BLaER1 (cell line): ENCODE data around the gene ALKBH3.
A peak's percentile ranks its signal among the peaks of the same experiment; 100 is the strongest.

ENCODE experiments used
- H3K27ac ChIP-seq: shearing (Covaris generic); formaldehyde crosslinking; 2 replicates; pipeline ENCODE4 v1.8.1; 2022
- H3K27me3 ChIP-seq: shearing (Covaris generic); formaldehyde crosslinking; 2 replicates; pipeline ENCODE4 v1.8.1; 2022
- H3K36me3 ChIP-seq: shearing (Covaris generic); formaldehyde crosslinking; 2 replicates; pipeline ENCODE4 v1.8.1; 2022
- H3K4me1 ChIP-seq: shearing (Covaris generic); formaldehyde crosslinking; 2 replicates; pipeline ENCODE4 v1.8.1; 2022
- H3K4me2 ChIP-seq: shearing (Covaris generic); formaldehyde crosslinking; 2 replicates; pipeline ENCODE4 v1.8.1; 2022
- H3K4me3 ChIP-seq: shearing (Covaris generic); formaldehyde crosslinking; 2 replicates; pipeline ENCODE4 v1.8.1; 2022
- H3K9ac ChIP-seq: shearing (Covaris generic); formaldehyde crosslinking; 2 replicates; pipeline ENCODE4 v1.8.1; 2022
- H3K9me3 ChIP-seq: shearing (Covaris generic); formaldehyde crosslinking; 2 replicates; pipeline ENCODE4 v1.8.1; 2022
- H4K20me1 ChIP-seq: shearing (Covaris generic); formaldehyde crosslinking; 2 replicates; pipeline ENCODE4 v1.8.1; 2022
- Cebpa-rat ChIP-seq: shearing (Covaris generic); IDR thresholded peaks from 2 replicates; pipeline ENCODE4 v1.8.1; 2022

Gene ALKBH3

DNA sequence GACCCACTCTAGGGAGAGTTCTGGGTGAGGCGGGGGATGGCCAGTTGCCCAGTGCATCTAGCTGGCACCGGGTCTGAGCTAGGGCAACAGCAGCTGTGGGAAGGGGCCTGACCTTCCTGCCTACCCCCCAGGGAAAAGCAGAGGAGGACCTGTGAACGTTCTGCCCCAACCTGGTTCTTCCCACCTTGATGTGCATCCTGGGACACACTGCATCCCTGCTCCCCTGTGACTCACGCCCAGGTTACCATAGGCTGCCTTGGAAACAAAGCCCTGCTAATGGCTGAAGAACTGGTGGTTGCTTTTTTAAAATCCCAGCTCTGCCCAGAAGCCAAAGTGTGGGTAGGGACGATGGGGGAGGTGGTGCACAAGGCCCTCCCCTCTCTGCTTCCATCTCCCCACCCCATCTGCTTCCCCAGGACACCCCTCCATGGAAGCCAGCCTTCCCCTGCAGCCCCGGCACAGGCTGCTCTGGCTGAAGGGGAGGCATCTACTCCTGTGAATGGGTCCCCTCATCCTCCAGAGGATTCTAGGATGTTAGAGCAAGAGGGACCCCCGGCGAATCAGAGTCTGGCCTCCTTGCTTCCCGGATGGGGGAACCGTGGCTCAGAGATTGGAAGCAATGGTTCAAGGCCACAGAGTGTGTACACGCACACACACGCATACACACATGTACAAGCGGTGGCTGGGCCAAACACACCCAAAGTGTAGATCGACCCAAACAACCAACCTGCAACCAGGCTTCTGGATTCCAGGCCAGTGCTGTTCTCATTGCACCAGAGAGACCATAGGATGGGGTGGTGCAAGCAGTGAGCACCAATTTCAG is 54.2 kb downstream of the ALKBH3 start:
- peaks cover 28% of the 10 kb centered on the region for H3K4me1 ChIP-seq
- H3K27ac ChIP-seq, result no peak overlapping the region
- no peaks in the 10 kb centered on the region for H3K9me3 ChIP-seq
- H3K4me3 ChIP-seq, result no peak overlapping the region
- H3K4me2 ChIP-seq, result no peak overlapping the region
- H4K20me1 ChIP-seq, result no peaks in the 10 kb centered on the region
- H3K36me3 ChIP-seq, result no peaks in the 10 kb centered on the region
- no peak for TF ChIP-seq Cebpa-rat
- H3K27me3 ChIP-seq, result no peaks in the 10 kb centered on the region
- H3K9ac ChIP-seq, result no peak overlapping the region

DNA sequence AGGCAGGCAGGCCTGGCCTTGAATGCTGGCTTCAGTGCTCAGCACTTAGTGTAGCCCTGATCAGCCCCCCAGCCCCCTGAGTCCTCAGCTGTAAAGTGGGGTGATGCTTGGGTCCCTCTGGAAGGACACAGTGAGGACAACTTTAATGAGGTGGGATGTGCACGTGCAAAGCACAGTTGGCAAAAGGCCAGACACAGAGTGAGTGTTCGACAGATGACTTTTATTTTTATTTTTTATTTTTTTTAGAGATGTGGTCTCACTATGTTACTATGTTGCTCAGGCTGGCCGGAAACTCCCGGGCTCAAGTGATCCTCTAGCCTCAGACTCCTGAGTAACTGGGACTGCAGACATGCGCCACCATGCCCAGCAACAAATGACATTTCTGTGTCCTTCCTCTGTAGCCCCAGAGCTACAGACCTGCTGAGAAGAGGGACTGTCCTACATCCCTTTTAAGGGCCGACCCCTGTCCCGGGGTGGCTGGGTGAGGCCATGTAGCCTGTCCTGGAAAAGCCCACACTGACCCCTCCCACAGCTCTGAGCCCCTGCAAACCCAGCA is 54.9 kb downstream of the ALKBH3 start:
- no peak overlapping the region for H3K9ac ChIP-seq
- H3K9me3 ChIP-seq, result no peaks in the 10 kb centered on the region
- no peaks in the 10 kb centered on the region for H3K36me3 ChIP-seq
- peaks cover 21% of the 10 kb centered on the region for H3K4me1 ChIP-seq
- no peaks in the 10 kb centered on the region for H3K27me3 ChIP-seq
- H3K27ac ChIP-seq, result no peak overlapping the region
- no peak for TF ChIP-seq Cebpa-rat
- peak overlapping the region; percentile 17; the same call in 1 of the 2 replicates for H3K4me2 ChIP-seq
- H4K20me1 ChIP-seq, result no peaks in the 10 kb centered on the region
- no peak overlapping the region for H3K4me3 ChIP-seq

DNA sequence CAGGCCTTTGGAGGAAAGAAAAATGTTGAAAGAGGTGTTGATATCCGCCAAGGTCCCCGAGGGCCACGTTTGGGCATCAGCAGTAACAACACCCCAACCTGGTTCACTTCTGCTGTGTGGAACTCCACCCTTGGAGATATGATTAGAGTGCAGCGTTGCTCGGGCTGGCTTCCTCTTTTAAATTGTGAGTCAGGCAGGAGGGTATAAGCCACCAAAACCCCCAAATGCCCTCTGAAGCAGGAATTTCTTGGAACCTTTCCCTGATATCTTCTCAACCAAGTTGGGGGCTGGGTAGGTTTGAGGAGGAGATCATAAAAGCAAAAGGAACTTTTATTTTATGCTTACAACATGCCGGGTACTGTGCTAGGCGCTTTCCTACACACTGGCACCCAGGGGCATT is 55.4 kb downstream of the ALKBH3 start:
- Histone ChIP-seq H3K9me3 (no peaks in the 10 kb centered on the region), H3K27ac (no peak overlapping the region), H3K9ac (no peak overlapping the region), H3K27me3 (no peaks in the 10 kb centered on the region), H3K36me3 (no peaks in the 10 kb centered on the region), H4K20me1 (no peaks in the 10 kb centered on the region), H3K4me3 (no peak overlapping the region), H3K4me1 (peaks cover 20% of the 10 kb centered on the region), H3K4me2 (peak overlapping the region; percentile 17; the same call in 1 of the 2 replicates)
- no peak for TF ChIP-seq Cebpa-rat

GRCh38 chr11:43937434-43938411 is 57.1 kb downstream of the ALKBH3 start:
- no peak overlapping the region for H3K27ac ChIP-seq

DNA sequence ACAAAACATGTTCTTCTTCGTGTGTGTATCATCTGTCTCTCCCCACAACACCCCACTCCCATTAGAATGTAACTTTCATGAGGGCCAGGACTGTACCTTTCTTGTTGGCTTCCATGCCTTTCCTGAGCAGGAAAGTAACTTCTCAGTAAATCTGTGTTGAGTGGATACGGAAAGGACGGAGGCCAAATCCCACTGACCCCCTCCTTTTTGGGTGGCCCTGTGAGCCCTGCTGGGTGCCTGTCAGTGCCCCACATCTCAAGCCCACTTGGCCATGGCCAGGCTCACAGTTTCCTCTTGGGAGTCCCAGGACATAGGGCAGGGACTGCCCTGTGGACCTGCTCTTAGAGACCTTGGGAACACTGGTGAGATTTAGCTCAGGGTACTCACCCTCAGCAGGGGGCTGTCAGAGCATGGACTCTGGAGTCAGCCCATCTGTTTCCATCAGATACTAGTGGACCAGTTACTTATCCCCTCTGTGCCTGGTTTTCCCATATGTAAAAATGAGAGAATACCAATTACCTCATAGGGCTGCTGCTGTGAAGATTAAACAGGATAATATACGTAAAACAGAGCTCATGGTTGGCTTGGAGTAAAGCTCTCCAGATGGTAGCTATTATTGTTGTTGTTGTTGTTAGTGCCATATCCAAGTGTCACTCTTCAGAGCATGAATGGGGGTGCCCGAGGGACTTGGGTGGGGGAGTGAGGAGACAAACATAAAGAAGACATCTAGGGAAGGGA is 60.8 kb downstream of the ALKBH3 start:
- no peaks in the 10 kb centered on the region for H3K9me3 ChIP-seq
- peak overlapping the region; percentile 69 for H3K9ac ChIP-seq
- H3K4me2 ChIP-seq, result peak overlapping the region; percentile 95
- TF ChIP-seq Cebpa-rat, result no peak
- H3K27ac ChIP-seq, result peak overlapping the region; percentile 72
- H3K4me3 ChIP-seq, result peak overlapping the region; percentile 84
- H4K20me1 ChIP-seq, result peaks cover 22% of the 10 kb centered on the region
- no peaks in the 10 kb centered on the region for H3K36me3 ChIP-seq
- peaks cover 34% of the 10 kb centered on the region for H3K4me1 ChIP-seq
- peaks cover 35% of the 10 kb centered on the region for H3K27me3 ChIP-seq

More at GRCh38 chr11:43937434-43938411, 57.1 kb downstream of the ALKBH3 start:
- Histone ChIP-seq H3K4me3 (no peak overlapping the region), H3K9ac (no peak overlapping the region), H3K4me1 (peaks cover 20% of the 10 kb centered on the region), H3K9me3 (no peaks in the 10 kb centered on the region), H3K4me2 (no peak overlapping the region), H3K27me3 (peaks cover 1% of the 10 kb centered on the region; the same call in 1 of the 2 replicates), H4K20me1 (no peaks in the 10 kb centered on the region), H3K36me3 (no peaks in the 10 kb centered on the region)
- no peak for TF ChIP-seq Cebpa-rat

- no peak for TF ChIP-seq Cebpa-rat
- Histone ChIP-seq H3K9me3 (no peaks in the 10 kb centered on the region), H3K36me3 (no peaks in the 10 kb centered on the region), H4K20me1 (peaks cover 22% of the 10 kb centered on the region), H3K4me1 (peaks cover 34% of the 10 kb centered on the region), H3K9ac (peak overlapping the region; percentile 77), H3K4me2 (peak overlapping the region; percentile 95), H3K4me3 (peak overlapping the region; percentile 84), H3K27me3 (peaks cover 35% of the 10 kb centered on the region), H3K27ac (peak overlapping the region; percentile 63)
Measured at GRCh38 chr11:43942662-43943371, 62.2 kb downstream of the ALKBH3 start.

DNA sequence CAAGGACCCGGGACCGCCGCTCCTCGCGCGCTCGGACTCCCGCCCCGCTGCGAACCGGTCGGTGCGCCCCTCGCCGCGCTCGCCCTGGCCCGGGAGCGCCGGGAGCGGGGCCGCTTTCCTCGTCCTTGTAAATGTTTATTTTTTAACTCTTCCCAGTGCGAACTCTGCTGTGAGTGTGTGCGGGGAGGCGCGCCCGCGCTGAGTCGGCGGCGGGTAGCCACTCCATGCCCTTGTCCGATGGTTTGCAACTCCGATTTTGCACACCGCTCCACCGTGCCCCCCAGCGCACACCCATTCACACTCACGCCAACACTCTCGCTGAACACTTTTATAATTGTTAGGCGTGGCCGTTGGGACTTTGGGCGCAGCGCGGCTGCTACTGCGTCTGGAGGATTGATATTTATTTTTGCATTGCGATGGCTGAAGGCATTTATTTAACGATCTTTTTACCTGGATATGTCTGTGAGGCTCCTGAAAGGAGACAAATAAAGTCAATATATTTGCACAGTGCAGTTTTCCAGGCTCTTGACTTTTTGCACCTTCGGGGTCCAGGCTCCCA is 62.8 kb downstream of the ALKBH3 start:
- H3K27ac ChIP-seq, result no peak overlapping the region
- H3K36me3 ChIP-seq, result no peaks in the 10 kb centered on the region
- no peaks in the 10 kb centered on the region for H3K9me3 ChIP-seq
- H3K4me1 ChIP-seq, result peaks cover 34% of the 10 kb centered on the region
- H3K27me3 ChIP-seq, result peaks cover 35% of the 10 kb centered on the region
- TF ChIP-seq Cebpa-rat, result no peak
- H3K4me3 ChIP-seq, result peak overlapping the region; percentile 84
- H3K4me2 ChIP-seq, result peak overlapping the region; percentile 95
- peak overlapping the region; percentile 77 for H3K9ac ChIP-seq
- peaks cover 22% of the 10 kb centered on the region for H4K20me1 ChIP-seq

- Histone ChIP-seq H4K20me1 (peaks cover 22% of the 10 kb centered on the region), H3K4me1 (peaks cover 34% of the 10 kb centered on the region), H3K27ac (no peak overlapping the region), H3K9me3 (no peaks in the 10 kb centered on the region), H3K4me3 (peak overlapping the region; percentile 84), H3K4me2 (peak overlapping the region; percentile 95), H3K27me3 (peaks cover 35% of the 10 kb centered on the region), H3K36me3 (no peaks in the 10 kb centered on the region), H3K9ac (0 out of 2 replicates have a peak overlapping the region, but pooled peaks have one; percentile 77)
- TF ChIP-seq Cebpa-rat, result no peak
Measured at GRCh38 chr11:43943931-43944751, 63.5 kb downstream of the ALKBH3 start.
